HL-60 (cell line): ENCODE data around the gene COL18A1.

Experiments used
- POLR2AphosphoS5 ChIP-seq: IDR thresholded peaks from 2 replicates; pipeline ENCODE4 v1.6.1; 2012; ENCODE audit warnings: low read depth
- TF ChIP-seq, protein P1 (sequence below): IDR thresholded peaks from one replicate; pipeline ENCODE4 v1.5.1; 2011; ENCODE audit warnings: low read length, control low read depth, inconsistent platforms; ENCODE audit not compliant: insufficient read depth

DNA sequence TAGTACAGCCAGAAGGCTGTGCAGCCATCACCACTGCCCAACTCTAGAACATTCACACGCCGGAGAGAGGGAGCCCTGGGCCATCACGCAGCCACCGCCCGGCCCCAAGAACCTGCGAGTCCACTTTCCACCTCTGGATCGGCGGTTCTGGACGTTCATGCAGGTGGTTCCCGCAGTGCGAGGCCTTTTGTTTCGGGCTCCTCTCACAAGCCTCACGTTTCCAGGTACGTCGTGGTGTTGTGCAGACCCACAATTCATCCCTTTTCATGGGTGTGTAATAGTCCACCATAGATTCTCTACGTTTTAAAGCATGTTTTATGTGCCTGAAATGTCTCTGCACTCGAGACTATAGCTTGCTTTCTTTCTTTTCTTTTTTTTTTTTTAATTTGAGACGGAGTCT, 23.6 kb downstream of the COL18A1 start:
- TF ChIP-seq, protein P1, sequence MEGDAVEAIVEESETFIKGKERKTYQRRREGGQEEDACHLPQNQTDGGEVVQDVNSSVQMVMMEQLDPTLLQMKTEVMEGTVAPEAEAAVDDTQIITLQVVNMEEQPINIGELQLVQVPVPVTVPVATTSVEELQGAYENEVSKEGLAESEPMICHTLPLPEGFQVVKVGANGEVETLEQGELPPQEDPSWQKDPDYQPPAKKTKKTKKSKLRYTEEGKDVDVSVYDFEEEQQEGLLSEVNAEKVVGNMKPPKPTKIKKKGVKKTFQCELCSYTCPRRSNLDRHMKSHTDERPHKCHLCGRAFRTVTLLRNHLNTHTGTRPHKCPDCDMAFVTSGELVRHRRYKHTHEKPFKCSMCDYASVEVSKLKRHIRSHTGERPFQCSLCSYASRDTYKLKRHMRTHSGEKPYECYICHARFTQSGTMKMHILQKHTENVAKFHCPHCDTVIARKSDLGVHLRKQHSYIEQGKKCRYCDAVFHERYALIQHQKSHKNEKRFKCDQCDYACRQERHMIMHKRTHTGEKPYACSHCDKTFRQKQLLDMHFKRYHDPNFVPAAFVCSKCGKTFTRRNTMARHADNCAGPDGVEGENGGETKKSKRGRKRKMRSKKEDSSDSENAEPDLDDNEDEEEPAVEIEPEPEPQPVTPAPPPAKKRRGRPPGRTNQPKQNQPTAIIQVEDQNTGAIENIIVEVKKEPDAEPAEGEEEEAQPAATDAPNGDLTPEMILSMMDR = no peak
- no peak for TF ChIP-seq POLR2AphosphoS5
